GM12801 (cell line): ENCODE results near the gene KDM3A.

Source experiments
- CTCF ChIP-seq: IDR thresholded peaks from one replicate; pipeline ENCODE4 v1.5.1; 2011; ENCODE audit warnings: control low read depth; ENCODE audit not compliant: insufficient read length; ENCODE audit errors: extremely low read depth

KDM3A gene

GRCh38 chr2:86485103-86485502 is 43.9 kb downstream of the KDM3A start:
- no peak for TF ChIP-seq CTCF

DNA sequence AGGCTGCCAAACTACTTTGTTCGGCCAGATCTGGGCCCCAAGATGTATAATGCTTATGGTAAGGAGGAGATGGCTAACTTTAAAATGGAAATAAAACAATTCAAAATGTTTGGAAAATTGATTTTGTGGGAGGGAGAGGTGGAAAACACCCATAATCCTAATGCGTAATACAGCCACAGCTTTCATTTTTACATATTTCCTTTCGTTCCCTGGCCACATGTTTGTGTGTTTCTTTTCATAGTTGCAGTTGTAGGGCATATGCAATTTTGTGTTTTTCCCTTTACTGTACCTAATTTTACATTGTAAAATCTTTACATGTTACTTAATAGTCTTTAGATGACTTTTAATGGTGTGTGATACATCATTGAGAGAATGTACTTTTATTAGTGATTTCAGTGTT is 44.6 kb downstream of the KDM3A start:
- TF ChIP-seq CTCF = no peak

- TF ChIP-seq CTCF = no peak
These were observed 45.9 kb downstream of the KDM3A start for GRCh38 chr2:86487062-86487461.

DNA sequence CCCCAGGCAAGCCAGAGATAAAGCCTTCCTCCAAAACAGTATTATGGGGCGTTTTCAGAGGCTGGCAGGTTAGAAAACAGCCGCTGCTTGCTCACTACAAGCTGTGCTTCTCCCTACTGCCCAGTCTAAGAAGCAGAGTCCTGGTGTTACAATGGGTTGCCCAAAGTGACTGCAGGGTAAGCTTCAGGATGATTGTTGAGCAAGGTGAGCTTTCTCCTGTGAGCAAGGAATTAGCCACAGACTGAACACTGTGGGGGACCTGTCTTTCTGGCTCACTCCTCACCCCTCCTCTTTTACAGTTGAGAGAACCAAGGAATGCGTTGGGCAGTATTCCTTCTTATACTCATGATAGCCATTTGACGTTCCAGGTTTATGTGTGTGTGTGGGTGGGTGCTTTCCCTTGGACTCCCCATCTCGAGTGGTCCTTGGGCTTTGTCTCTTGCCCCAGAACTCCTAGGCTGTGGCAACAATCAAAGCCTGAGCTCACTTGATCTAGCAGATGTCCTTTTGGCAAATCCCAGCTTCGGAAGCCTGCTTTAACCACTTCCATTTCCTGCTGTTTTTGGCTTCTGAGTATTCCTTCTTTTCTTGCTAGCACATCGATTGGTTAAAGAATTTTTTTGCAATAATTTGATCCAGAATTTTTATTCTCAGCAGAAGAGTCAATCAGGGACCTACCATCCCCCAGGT is 47.5 kb downstream of the KDM3A start:
- no peak for TF ChIP-seq CTCF

GRCh38 chr2:86489542-86489941 is 48.4 kb downstream of the KDM3A start:
- TF ChIP-seq CTCF = no peak

- TF ChIP-seq CTCF = no peak
These were observed 49.1 kb downstream of the KDM3A start for GRCh38 chr2:86490245-86490644.

GRCh38 chr2:86491088-86491487 is 49.9 kb downstream of the KDM3A start:
- no peak for TF ChIP-seq CTCF
